OCI-LY1 (cell line): ENCODE data around the gene PPP1R9A.

Experiments
- H2AFZ ChIP-seq: fragments of 200-600 bp; sonication (generic), shearing (Covaris generic); 2 replicates; pipeline ENCODE4 v1.6.0; 2014; ENCODE audit warnings: antibody characterized with exemption, mild to moderate bottlenecking, low read length
- H3F3A ChIP-seq: fragments of 200-600 bp; sonication (generic), shearing (Covaris generic); 2 replicates; pipeline ENCODE4 v1.6.0; 2014; ENCODE audit warnings: mild to moderate bottlenecking, antibody characterized with exemption, low read length, moderate library complexity; ENCODE audit not compliant: insufficient read depth
- H3K27ac ChIP-seq: fragments of 200-600 bp; sonication (generic); 2 replicates; pipeline ENCODE4 v1.5.1; 2014; ENCODE audit warnings: low read length, mixed run types, mild to moderate bottlenecking, low read depth; ENCODE audit not compliant: poor library complexity, severe bottlenecking
- H3K27me3 ChIP-seq: fragments of 200-600 bp; sonication (generic); 2 replicates; pipeline ENCODE4 v1.6.0; 2014; ENCODE audit warnings: antibody characterized with exemption, mild to moderate bottlenecking, low read length, moderate library complexity; ENCODE audit not compliant: insufficient read depth
- H3K36me3 ChIP-seq: fragments of 200-600 bp; sonication (generic); 2 replicates; pipeline ENCODE4 v1.6.1; 2014; ENCODE audit warnings: mild to moderate bottlenecking, antibody characterized with exemption, low read length, moderate library complexity, mixed read lengths; ENCODE audit not compliant: insufficient read depth
- H3K4me1 ChIP-seq: fragments of 200-600 bp; sonication (generic); 2 replicates; pipeline ENCODE4 v1.5.1; 2014; ENCODE audit warnings: mild to moderate bottlenecking, low read length, moderate library complexity; ENCODE audit not compliant: insufficient read depth, severe bottlenecking
- H3K4me2 ChIP-seq: fragments of 200-600 bp; sonication (generic), shearing (Covaris generic); 2 replicates; pipeline ENCODE4 v1.6.1; 2014; ENCODE audit warnings: low read length
- H3K4me3 ChIP-seq: fragments of 200-600 bp; sonication (generic); 2 replicates; pipeline ENCODE4 v1.5.1; 2014; ENCODE audit warnings: low read length, low read depth, mild to moderate bottlenecking, mixed read lengths; ENCODE audit not compliant: poor library complexity, severe bottlenecking
- H3K79me2 ChIP-seq: fragments of 200-600 bp; shearing (Covaris generic); 2 replicates; pipeline ENCODE4 v1.6.1; 2016; ENCODE audit warnings: mixed run types, low read length, mixed read lengths; ENCODE audit not compliant: insufficient read depth
- H3K9ac ChIP-seq: fragments of 200-600 bp; sonication (generic), shearing (Covaris generic); 2 replicates; pipeline ENCODE4 v1.6.1; 2014; ENCODE audit warnings: mild to moderate bottlenecking, low read length, mixed read lengths
- H3K9me2 ChIP-seq: fragments of 200-600 bp; sonication (generic), shearing (Covaris generic); 2 replicates; pipeline ENCODE4 v1.6.1; 2014; ENCODE audit warnings: low read depth, mild to moderate bottlenecking, low read length, mixed read lengths
- H3K9me3 ChIP-seq: fragments of 200-600 bp; shearing (Covaris generic); 2 replicates; pipeline ENCODE4 v1.6.1; 2014; ENCODE audit warnings: low read length, mixed read lengths
- H4K20me1 ChIP-seq: fragments of 200-600 bp; sonication (generic), shearing (Covaris generic); 2 replicates; pipeline ENCODE4 v1.6.0; 2016; ENCODE audit warnings: mild to moderate bottlenecking, low read length; ENCODE audit not compliant: insufficient read depth
- EZH2 ChIP-seq: fragments of 200-600 bp; sonication (generic), shearing (Covaris generic); IDR thresholded peaks from 2 replicates; pipeline ENCODE4 v1.8.0; 2017; ENCODE audit warnings: borderline replicate concordance, mixed run types, mild to moderate bottlenecking, antibody characterized with exemption, low read length, moderate library complexity, mixed read lengths
- TF ChIP-seq, protein P1 (sequence below): fragments of 200-600 bp; sonication (generic), shearing (Covaris generic); IDR thresholded peaks from 2 replicates; pipeline ENCODE4 v1.5.1; 2017; ENCODE audit warnings: mild to moderate bottlenecking, antibody characterized with exemption, low read length, moderate library complexity, mixed read lengths

PPP1R9A gene

DNA sequence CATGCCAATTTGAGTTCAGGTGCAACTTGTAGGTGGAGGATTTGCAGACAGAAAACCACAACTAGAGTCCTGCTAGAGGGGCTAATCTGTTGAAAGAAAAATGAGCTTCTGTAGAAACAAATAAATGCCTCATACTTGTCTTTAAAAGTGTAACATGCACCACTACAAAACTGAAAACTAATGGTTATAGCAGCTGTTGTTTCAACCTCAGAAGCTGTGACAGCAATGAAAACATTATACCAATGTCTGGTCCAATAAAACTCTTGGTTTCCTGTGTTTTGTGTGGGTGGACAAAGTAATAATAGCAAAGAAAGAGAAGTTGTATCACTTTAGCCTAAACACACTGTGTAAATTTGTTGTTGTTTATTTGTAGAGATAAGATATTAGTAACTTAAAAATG lies 3.4 kb upstream of the PPP1R9A start:
- no peak for TF ChIP-seq EZH2
- TF ChIP-seq, protein P1, sequence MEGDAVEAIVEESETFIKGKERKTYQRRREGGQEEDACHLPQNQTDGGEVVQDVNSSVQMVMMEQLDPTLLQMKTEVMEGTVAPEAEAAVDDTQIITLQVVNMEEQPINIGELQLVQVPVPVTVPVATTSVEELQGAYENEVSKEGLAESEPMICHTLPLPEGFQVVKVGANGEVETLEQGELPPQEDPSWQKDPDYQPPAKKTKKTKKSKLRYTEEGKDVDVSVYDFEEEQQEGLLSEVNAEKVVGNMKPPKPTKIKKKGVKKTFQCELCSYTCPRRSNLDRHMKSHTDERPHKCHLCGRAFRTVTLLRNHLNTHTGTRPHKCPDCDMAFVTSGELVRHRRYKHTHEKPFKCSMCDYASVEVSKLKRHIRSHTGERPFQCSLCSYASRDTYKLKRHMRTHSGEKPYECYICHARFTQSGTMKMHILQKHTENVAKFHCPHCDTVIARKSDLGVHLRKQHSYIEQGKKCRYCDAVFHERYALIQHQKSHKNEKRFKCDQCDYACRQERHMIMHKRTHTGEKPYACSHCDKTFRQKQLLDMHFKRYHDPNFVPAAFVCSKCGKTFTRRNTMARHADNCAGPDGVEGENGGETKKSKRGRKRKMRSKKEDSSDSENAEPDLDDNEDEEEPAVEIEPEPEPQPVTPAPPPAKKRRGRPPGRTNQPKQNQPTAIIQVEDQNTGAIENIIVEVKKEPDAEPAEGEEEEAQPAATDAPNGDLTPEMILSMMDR, result no peak
- Histone ChIP-seq H3K9ac (no peak overlapping the region), H3K4me1 (no peaks in the 10 kb centered on the region), H4K20me1 (no peaks in the 10 kb centered on the region), H3K27ac (no peak overlapping the region), H2AFZ (no peak overlapping the region), H3K36me3 (no peaks in the 10 kb centered on the region), H3K4me3 (no peak overlapping the region), H3F3A (no peaks in the 10 kb centered on the region), H3K27me3 (no peaks in the 10 kb centered on the region), H3K9me3 (no peaks in the 10 kb centered on the region), H3K9me2 (no peaks in the 10 kb centered on the region), H3K4me2 (no peak overlapping the region), H3K79me2 (no peaks in the 10 kb centered on the region)

DNA sequence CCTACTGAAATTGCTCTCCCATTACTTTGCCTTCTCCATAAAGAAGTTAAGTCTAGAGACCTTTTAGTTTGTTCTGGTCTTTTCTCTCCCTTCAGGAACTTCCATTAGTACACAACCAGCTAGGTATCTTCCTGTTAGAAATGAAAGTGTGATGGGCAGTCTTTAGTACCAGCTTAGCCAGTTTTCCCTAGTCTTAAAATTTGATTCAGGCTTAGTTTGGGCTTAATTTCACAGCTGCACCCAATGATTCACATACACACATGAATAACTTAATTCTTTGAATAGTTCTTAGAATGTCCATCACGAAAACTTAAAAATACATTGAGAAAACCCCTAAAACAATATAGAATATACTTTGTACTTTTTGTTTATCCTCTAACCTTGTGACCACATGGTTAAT lies 2.4 kb upstream of the PPP1R9A start:
- H3F3A ChIP-seq, result no peaks in the 10 kb centered on the region
- H3K4me1 ChIP-seq, result no peaks in the 10 kb centered on the region

DNA sequence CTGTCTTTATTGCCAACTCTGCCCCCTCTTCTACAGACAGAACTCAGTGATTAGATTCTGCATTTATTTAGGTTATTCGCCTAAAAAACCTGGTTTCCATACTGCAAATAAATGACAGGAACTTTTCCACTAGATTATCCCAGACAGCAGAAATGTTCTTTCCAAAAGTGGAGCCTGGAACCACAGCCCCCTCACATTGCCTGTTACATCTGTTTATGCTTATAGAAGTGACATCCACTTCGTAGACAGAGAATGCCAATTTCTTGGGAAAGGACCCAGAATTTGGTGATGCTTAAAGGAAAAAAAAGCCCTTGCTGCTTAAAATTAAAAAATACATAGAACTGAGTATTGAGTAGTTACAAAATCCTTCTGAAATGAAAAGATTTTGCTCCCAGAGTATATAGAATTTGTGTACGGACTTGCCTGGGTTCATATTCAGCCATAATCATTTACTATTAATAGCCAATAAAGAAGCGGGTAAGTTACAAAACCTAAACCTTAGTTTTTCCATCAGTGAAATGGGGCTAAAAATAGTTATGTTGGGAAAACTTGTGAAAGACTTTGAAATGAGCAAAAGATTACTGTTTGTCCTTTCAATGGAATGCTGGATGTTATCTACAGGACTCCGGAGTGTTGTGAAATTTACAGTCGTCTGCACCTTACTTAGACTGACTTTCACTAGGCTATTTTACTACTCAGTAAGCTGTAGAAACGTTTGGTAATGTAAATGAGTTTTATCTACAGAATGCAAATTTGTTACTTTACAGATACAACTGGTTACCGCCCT lies 1.1 kb upstream of the PPP1R9A start:
- no peaks in the 10 kb centered on the region for H4K20me1 ChIP-seq
- no peak overlapping the region for H3K27ac ChIP-seq
- H3K79me2 ChIP-seq, result no peaks in the 10 kb centered on the region
- TF ChIP-seq, protein P1, result no peak
- TF ChIP-seq EZH2, result no peak
- H3K4me2 ChIP-seq, result no peak overlapping the region
- no peak overlapping the region for H2AFZ ChIP-seq
- no peak overlapping the region for H3K4me3 ChIP-seq
- H3K9me3 ChIP-seq, result no peaks in the 10 kb centered on the region
- H3K4me1 ChIP-seq, result no peaks in the 10 kb centered on the region
- no peak overlapping the region for H3K9ac ChIP-seq
- no peaks in the 10 kb centered on the region for H3K36me3 ChIP-seq
- H3F3A ChIP-seq, result no peaks in the 10 kb centered on the region
- H3K9me2 ChIP-seq, result no peaks in the 10 kb centered on the region
- H3K27me3 ChIP-seq, result no peaks in the 10 kb centered on the region

More for the DNA sequence above, 2.4 kb upstream of the PPP1R9A start:
- no peak overlapping the region for H3K4me2 ChIP-seq
- no peaks in the 10 kb centered on the region for H4K20me1 ChIP-seq
- H3K79me2 ChIP-seq, result no peaks in the 10 kb centered on the region
- H3K27me3 ChIP-seq, result no peaks in the 10 kb centered on the region
- H3K4me3 ChIP-seq, result no peak overlapping the region
- H3K9ac ChIP-seq, result no peak overlapping the region
- TF ChIP-seq, protein P1, result no peak
- TF ChIP-seq EZH2, result no peak
- no peaks in the 10 kb centered on the region for H3K36me3 ChIP-seq
- no peaks in the 10 kb centered on the region for H3K9me2 ChIP-seq
- no peaks in the 10 kb centered on the region for H3K9me3 ChIP-seq
- H3K27ac ChIP-seq, result no peak overlapping the region
- H2AFZ ChIP-seq, result no peak overlapping the region
